KMS-11 (cell line): ENCODE data around the gene VWA7.

Experiments used
- H2AFZ ChIP-seq: fragments of 200-600 bp; sonication (generic); 2 replicates; pipeline ENCODE4 v1.6.1; 2016; ENCODE audit warnings: antibody characterized with exemption, mixed run types, low read depth
- H3K27ac ChIP-seq: fragments of 200-600 bp; sonication (generic); 2 replicates; pipeline ENCODE4 v1.6.1; 2016; ENCODE audit warnings: mild to moderate bottlenecking, mixed run types
- H3K27me3 ChIP-seq: fragments of 200-600 bp; sonication (generic); 2 replicates; pipeline ENCODE4 v1.6.1; 2017; ENCODE audit warnings: mild to moderate bottlenecking, low read depth, mixed run types, moderate library complexity; ENCODE audit not compliant: insufficient read depth
- H3K36me3 ChIP-seq: fragments of 200-600 bp; sonication (generic); 2 replicates; pipeline ENCODE4 v1.6.1; 2017; ENCODE audit warnings: mild to moderate bottlenecking, mixed run types; ENCODE audit not compliant: insufficient read depth
- H3K4me1 ChIP-seq: fragments of 200-600 bp; sonication (generic); 2 replicates; pipeline ENCODE4 v1.6.1; 2016; ENCODE audit warnings: mild to moderate bottlenecking, low read depth, mixed run types; ENCODE audit not compliant: poor library complexity, severe bottlenecking
- H3K4me2 ChIP-seq: fragments of 200-600 bp; sonication (generic); 2 replicates; pipeline ENCODE4 v1.7.0; 2016; ENCODE audit warnings: mild to moderate bottlenecking, mixed run types
- H3K4me3 ChIP-seq: fragments of 200-600 bp; sonication (generic); IDR thresholded peaks from 2 replicates; pipeline ENCODE4 v1.6.1; 2017; ENCODE audit warnings: low read depth, low read length, mixed read lengths; ENCODE audit not compliant: insufficient read depth
- H3K79me2 ChIP-seq: fragments of 200-600 bp; sonication (generic); 2 replicates; pipeline ENCODE4 v1.6.1; 2016; ENCODE audit warnings: low read depth, mixed run types; ENCODE audit not compliant: insufficient read depth
- H3K9ac ChIP-seq: fragments of 200-600 bp; sonication (generic); 2 replicates; pipeline ENCODE4 v1.6.1; 2016; ENCODE audit warnings: mild to moderate bottlenecking, mixed run types
- H4K20me1 ChIP-seq: fragments of 200-600 bp; sonication (generic); 2 replicates; pipeline ENCODE4 v1.6.1; 2016; ENCODE audit warnings: mild to moderate bottlenecking, mixed run types; ENCODE audit not compliant: insufficient read depth
- TF ChIP-seq, protein P1 (sequence below): fragments of 200-600 bp; sonication (generic); conservative IDR thresholded peaks from 2 replicates; pipeline ENCODE4 v1.6.1; 2017; ENCODE audit warnings: low read depth, mild to moderate bottlenecking, antibody characterized with exemption, low read length, moderate library complexity, mixed read lengths

The VWA7 gene

DNA sequence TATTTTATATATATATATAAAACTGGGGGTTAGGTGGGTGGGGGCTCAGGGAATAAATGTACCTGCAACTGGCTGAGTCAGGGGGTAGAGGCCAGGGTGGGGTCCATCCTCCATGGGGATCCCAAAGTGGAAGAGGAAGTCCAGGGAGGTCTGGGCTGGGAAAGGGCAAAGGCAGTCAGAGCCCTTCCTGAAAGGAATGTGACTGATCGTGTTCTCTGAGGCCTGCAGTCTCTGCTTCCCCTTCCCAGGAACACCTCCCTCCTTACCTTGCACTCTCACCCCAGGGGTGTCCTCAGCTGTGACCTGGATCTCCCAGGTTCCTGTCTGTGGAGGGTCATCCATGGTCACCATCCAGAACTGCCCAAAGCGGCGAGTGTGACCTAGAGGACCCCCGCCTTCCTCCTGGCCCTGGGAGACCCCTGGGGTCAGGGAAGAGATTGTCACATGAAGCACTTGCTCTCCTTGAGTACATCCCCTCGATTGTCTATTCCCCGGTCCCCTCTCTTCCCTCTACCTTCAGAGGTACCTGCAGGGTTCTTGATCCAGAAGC lies 10.0 kb downstream of the VWA7 start:
- Histone ChIP-seq H3K36me3 (no peaks in the 10 kb centered on the region), H3K4me2 (no peak overlapping the region), H3K27me3 (no peaks in the 10 kb centered on the region), H4K20me1 (no peaks in the 10 kb centered on the region), H3K4me1 (peaks cover 21% of the 10 kb centered on the region), H3K9ac (no peak overlapping the region), H3K27ac (no peak overlapping the region), H3K79me2 (no peaks in the 10 kb centered on the region), H3K4me3 (no peak overlapping the region), H2AFZ (no peak overlapping the region)
- TF ChIP-seq, protein P1, sequence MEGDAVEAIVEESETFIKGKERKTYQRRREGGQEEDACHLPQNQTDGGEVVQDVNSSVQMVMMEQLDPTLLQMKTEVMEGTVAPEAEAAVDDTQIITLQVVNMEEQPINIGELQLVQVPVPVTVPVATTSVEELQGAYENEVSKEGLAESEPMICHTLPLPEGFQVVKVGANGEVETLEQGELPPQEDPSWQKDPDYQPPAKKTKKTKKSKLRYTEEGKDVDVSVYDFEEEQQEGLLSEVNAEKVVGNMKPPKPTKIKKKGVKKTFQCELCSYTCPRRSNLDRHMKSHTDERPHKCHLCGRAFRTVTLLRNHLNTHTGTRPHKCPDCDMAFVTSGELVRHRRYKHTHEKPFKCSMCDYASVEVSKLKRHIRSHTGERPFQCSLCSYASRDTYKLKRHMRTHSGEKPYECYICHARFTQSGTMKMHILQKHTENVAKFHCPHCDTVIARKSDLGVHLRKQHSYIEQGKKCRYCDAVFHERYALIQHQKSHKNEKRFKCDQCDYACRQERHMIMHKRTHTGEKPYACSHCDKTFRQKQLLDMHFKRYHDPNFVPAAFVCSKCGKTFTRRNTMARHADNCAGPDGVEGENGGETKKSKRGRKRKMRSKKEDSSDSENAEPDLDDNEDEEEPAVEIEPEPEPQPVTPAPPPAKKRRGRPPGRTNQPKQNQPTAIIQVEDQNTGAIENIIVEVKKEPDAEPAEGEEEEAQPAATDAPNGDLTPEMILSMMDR: no peak

DNA sequence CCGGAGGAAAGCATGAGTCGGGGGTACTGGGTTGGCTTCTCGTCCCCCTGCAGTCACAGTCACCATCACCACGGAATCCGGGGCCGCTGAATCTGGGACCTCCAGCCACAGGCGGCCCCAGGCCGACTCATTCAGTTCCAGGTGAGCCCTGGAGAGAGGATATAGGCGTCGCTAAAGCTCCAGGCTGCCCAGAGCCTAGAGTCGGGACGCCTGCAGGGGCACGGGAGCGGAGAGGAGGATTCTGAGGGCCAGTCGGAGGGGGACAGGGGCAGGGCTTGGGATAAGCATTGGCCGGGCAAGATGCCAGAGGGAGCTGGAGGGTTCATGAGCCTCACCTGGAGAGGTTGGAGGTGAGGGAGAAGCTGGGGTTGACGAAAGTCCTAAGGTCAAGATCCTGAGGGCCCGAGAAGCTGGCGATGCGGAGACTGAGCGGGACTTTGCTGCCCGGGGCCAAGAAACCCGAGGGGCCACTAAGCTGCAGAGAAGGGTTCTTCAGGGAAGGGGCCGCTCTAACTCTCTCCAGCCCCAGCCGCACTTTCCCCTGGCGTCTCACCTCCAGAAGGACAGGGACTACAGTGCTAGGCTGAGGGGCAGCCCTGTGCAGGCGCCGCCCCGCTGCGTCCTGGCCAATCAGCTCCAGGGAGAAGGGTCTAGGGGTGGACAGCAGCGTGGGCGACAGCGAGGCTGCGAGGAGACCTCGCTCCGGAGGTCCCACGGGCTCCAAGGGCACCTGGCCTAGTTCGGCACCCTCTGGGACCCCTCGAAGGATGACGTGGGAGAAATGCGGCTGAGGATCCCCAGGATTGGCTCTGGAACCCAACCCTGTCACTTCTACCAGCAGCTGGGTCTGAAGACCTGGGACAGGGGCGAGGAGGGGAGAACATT lies 11.0 kb downstream of the VWA7 start:
- H3K79me2 ChIP-seq: no peaks in the 10 kb centered on the region
- H3K4me2 ChIP-seq: no peak overlapping the region
- H3K9ac ChIP-seq: no peak overlapping the region
- H3K4me3 ChIP-seq: no peak overlapping the region
- no peak overlapping the region for H3K27ac ChIP-seq
- no peaks in the 10 kb centered on the region for H4K20me1 ChIP-seq
- TF ChIP-seq, protein P1: no peak
- no peaks in the 10 kb centered on the region for H3K27me3 ChIP-seq
- H3K36me3 ChIP-seq: no peaks in the 10 kb centered on the region
- peaks cover 20% of the 10 kb centered on the region for H3K4me1 ChIP-seq
- no peak overlapping the region for H2AFZ ChIP-seq

DNA sequence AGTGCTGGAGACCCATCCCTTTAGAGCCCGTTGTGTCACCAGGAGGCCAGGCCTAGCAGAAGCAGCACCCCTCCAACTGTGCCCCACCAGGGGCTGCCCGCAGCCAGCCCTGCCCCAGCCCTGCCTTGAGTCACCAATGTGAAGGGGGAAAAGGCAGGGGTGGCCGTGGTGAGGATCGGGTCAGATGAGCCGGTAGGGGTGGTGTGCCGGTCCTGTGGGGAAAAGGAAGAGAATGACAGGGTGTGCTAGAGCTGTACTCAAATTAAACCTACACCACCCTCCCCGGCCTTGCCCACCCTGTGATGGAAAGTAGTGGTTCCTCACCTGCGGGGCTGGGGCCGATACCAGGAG lies 11.6 kb downstream of the VWA7 start:
- TF ChIP-seq, protein P1: no peak
- H4K20me1 ChIP-seq: no peaks in the 10 kb centered on the region

DNA sequence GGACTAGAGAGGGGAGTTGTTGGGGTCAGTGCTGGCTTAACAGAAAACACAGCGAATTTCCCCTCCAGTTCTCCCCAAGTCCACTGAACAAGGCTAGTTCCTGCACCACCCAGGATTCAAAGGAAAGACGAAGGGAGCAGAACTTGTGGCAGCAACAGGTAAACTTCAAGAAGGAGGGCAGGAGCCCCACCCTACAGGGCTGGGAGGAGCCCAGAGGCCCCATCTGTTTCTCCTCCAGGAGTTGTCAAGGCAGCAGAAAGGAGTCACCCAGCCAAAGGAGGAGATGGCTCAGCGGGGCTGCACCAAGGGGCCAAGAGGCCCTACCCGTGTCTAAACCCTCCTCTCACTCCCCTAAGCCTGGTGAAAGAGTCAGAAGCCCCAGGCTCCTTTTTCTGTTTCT lies 12.9 kb downstream of the VWA7 start:
- H3K4me1 ChIP-seq: peaks cover 14% of the 10 kb centered on the region
- no peak overlapping the region for H3K9ac ChIP-seq
- no peak overlapping the region for H3K4me3 ChIP-seq
- H3K27me3 ChIP-seq: no peaks in the 10 kb centered on the region
- H3K36me3 ChIP-seq: no peaks in the 10 kb centered on the region
- no peak overlapping the region for H2AFZ ChIP-seq
- H3K27ac ChIP-seq: peak overlapping the region; percentile 19; the same call in 1 of the 2 replicates
- H3K4me2 ChIP-seq: peak overlapping the region; percentile 37; the same call in 1 of the 2 replicates
- TF ChIP-seq, protein P1: no peak
- H4K20me1 ChIP-seq: no peaks in the 10 kb centered on the region
- H3K79me2 ChIP-seq: no peaks in the 10 kb centered on the region

More for the DNA sequence above, 11.6 kb downstream of the VWA7 start:
- Histone ChIP-seq H3K36me3 (no peaks in the 10 kb centered on the region), H3K27me3 (no peaks in the 10 kb centered on the region), H2AFZ (no peak overlapping the region), H3K79me2 (no peaks in the 10 kb centered on the region), H3K27ac (no peak overlapping the region), H3K9ac (no peak overlapping the region), H3K4me3 (no peak overlapping the region), H3K4me1 (peaks cover 14% of the 10 kb centered on the region), H3K4me2 (no peak overlapping the region)
